ENCODE data around the gene SCFD2.
"Not testable (repeated sequence)": the region's sequence is repeated elsewhere in the genome, so short reads cannot be mapped to it uniquely, and the experiment has no call there.

SCFD2 gene

GRCh38 chr4:53346920-53347852, 18.7 kb downstream of the SCFD2 start:
- no peak for DNase-seq (ENCODE audit: low read depth in 1 of 2, low spot score in 1 of 2)

GRCh38 chr4:53346392-53346791, 19.5 kb downstream of the SCFD2 start:
- DNase-seq (ENCODE audit: low read depth in 1 of 2, low spot score in 1 of 2): not testable (repeated sequence)

GRCh38 chr4:53340145-53340544, 25.7 kb downstream of the SCFD2 start:
- not testable (repeated sequence) for DNase-seq (ENCODE audit: low read depth in 1 of 2, low spot score in 1 of 2)

- not testable (repeated sequence) for DNase-seq (ENCODE audit: low read depth in 1 of 2, low spot score in 1 of 2)
Measured at GRCh38 chr4:53334916-53335315, 30.9 kb downstream of the SCFD2 start.

- no peak for DNase-seq (ENCODE audit: low read depth in 1 of 2, low spot score in 1 of 2)
Measured at GRCh38 chr4:53326535-53326934, 39.3 kb downstream of the SCFD2 start.

- no peak for DNase-seq (ENCODE audit: low read depth in 1 of 2, low spot score in 1 of 2)
Measured at GRCh38 chr4:53322696-53323095, 43.2 kb downstream of the SCFD2 start.

- DNase-seq (ENCODE audit: low read depth in 1 of 2, low spot score in 1 of 2): no peak
Measured at GRCh38 chr4:53321984-53322289, 43.9 kb downstream of the SCFD2 start.

- DNase-seq (ENCODE audit: low read depth in 1 of 2, low spot score in 1 of 2): no peak
Measured at GRCh38 chr4:53321151-53321983, 44.5 kb downstream of the SCFD2 start.

GRCh38 chr4:53315300-53315699, 50.6 kb downstream of the SCFD2 start:
- DNase-seq (ENCODE audit: low read depth in 1 of 2, low spot score in 1 of 2): no peak

GRCh38 chr4:53314252-53314651, 51.6 kb downstream of the SCFD2 start:
- no peak for DNase-seq (ENCODE audit: low read depth in 1 of 2, low spot score in 1 of 2)

- DNase-seq (ENCODE audit: low read depth in 1 of 2, low spot score in 1 of 2): no peak
Measured at GRCh38 chr4:53313510-53313909, 52.4 kb downstream of the SCFD2 start.

- no peak for DNase-seq (ENCODE audit: low read depth in 1 of 2, low spot score in 1 of 2)
Measured at GRCh38 chr4:53309321-53310040, 56.4 kb downstream of the SCFD2 start.

- DNase-seq (ENCODE audit: low read depth in 1 of 2, low spot score in 1 of 2): no peak
Measured at GRCh38 chr4:53307819-53308780, 57.8 kb downstream of the SCFD2 start.

- no peak for DNase-seq (ENCODE audit: low read depth in 1 of 2, low spot score in 1 of 2)
Measured at GRCh38 chr4:53307210-53307609, 58.7 kb downstream of the SCFD2 start.

- no peak for DNase-seq (ENCODE audit: low read depth in 1 of 2, low spot score in 1 of 2)
Measured at GRCh38 chr4:53306729-53307128, 59.1 kb downstream of the SCFD2 start.

- DNase-seq (ENCODE audit: low read depth in 1 of 2, low spot score in 1 of 2): not testable (repeated sequence)
Measured at GRCh38 chr4:53292209-53292608, 73.7 kb downstream of the SCFD2 start.

GRCh38 chr4:53281438-53281837, 84.4 kb downstream of the SCFD2 start:
- DNase-seq (ENCODE audit: low read depth in 1 of 2, low spot score in 1 of 2): no peak

- no peak for DNase-seq (ENCODE audit: low read depth in 1 of 2, low spot score in 1 of 2)
Measured at GRCh38 chr4:53280846-53281245, 85.0 kb downstream of the SCFD2 start.

- DNase-seq (ENCODE audit: low read depth in 1 of 2, low spot score in 1 of 2): no peak
Measured at GRCh38 chr4:53274609-53275268, 91.1 kb downstream of the SCFD2 start.

GRCh38 chr4:53273726-53274125, 92.1 kb downstream of the SCFD2 start:
- DNase-seq (ENCODE audit: low read depth in 1 of 2, low spot score in 1 of 2): no peak

Measured in activated CD4-positive, alpha-beta T cell treated with anti-CD3 and anti-CD28 coated beads, Interleukin-2, amount 50 U/mL, for 24 hours (primary cell).